Activated CD4-positive, alpha-beta memory T cell treated with anti-CD3 and anti-CD28 coated beads, Interleukin-2, amount 10 ng/mL, durations not matched to agents 7 days and 5 days (primary cell): ENCODE results near the gene TICRR. TPM values are rescaled to one million over a fixed set of nuclear protein-coding genes. Genes with fewer than 3 reads are reported as not detected.

ENCODE experiments used
- CTCF ChIA-PET: fragments of 350-600 bp; sonication (Branson Sonifier 250); formaldehyde crosslinking; loops from one replicate; lab custom pipeline; 2021; ENCODE audit warnings: antibody characterized with exemption, inconsistent platforms; lab: Charles Lee
- POLR2A ChIA-PET: fragments of 350-600 bp; sonication (Branson Sonifier 250); formaldehyde crosslinking; loops from one replicate; lab custom pipeline; 2021; ENCODE audit warnings: antibody characterized with exemption; lab: Charles Lee
- DNase-seq: peaks from one replicate; pipeline ENCODE4 v3.0.0-alpha.2; 2020
- H3K27ac Mint-ChIP-seq: one replicate; pipeline ENCODE4 v1.8.0; 2021; ENCODE audit warnings: mild to moderate bottlenecking, mixed read lengths
- H3K27me3 Mint-ChIP-seq: one replicate; pipeline ENCODE4 v1.8.0; 2021; ENCODE audit warnings: mixed read lengths
- H3K36me3 Mint-ChIP-seq: one replicate; pipeline ENCODE4 v1.8.0; 2021; ENCODE audit warnings: low read depth, mixed read lengths
- H3K4me1 Mint-ChIP-seq: one replicate; pipeline ENCODE4 v1.8.0; 2021; ENCODE audit warnings: mixed read lengths
- H3K4me3 Mint-ChIP-seq: one replicate; pipeline ENCODE4 v1.8.0; 2021; ENCODE audit warnings: mild to moderate bottlenecking, mixed read lengths
- H3K9me3 Mint-ChIP-seq: one replicate; pipeline ENCODE4 v1.8.0; 2021; ENCODE audit warnings: mixed read lengths
- total RNA-seq, 2 experiments: library from RNA; stranded (reverse); gene quantifications; one replicate each; pipeline ENCODE4 v1.2.3, GENCODE V29; 2021

The TICRR gene
- total RNA-seq, 2 experiments from 2014 or later: 18.2 to 18.5 TPM

GRCh38 chr15:89654847-89655805 lies 79.9 kb downstream of the TICRR start, which contains the start of gene KIF7:
TSS of gene KIF7 (minus strand) at chr15:89655467. CDS start at chr15:89652930, 2,537 bp downstream.
- H3K9me3 Mint-ChIP-seq: no peaks in the 10 kb centered on the region
- no peak within 1 kb of the TSS for H3K27ac Mint-ChIP-seq
- H3K4me1 Mint-ChIP-seq: peaks cover 14% of the 10 kb centered on the region
- ChIA-PET CTCF (no interaction called here), POLR2A (interaction anchor here (0.6 kb wide), 1 partner anchor 9 kb away, joined by 3 read pairs; no protein-coding TSS in a partner anchor)
- no peak for DNase-seq
- no peaks in the 10 kb centered on the region for H3K36me3 Mint-ChIP-seq
- H3K27me3 Mint-ChIP-seq: peaks cover 51% of the 10 kb centered on the region
- peak within 1 kb of the TSS; percentile 9 for H3K4me3 Mint-ChIP-seq

GRCh38 chr15:89656116-89656815 lies 81.0 kb downstream of the TICRR start:
- POLR2A ChIA-PET: no interaction called here
- Mint-ChIP-seq H3K27me3 (peaks cover 58% of the 10 kb centered on the region), H3K27ac (no peak overlapping the region), H3K4me1 (peaks cover 14% of the 10 kb centered on the region), H3K9me3 (no peaks in the 10 kb centered on the region), H3K36me3 (no peaks in the 10 kb centered on the region), H3K4me3 (no peak overlapping the region)
- DNase-seq: no peak
- CTCF ChIA-PET: interaction anchor here (2.4 kb wide), 1 partner anchor 10 kb away, joined by 5 read pairs; no protein-coding TSS in a partner anchor

GRCh38 chr15:89657686-89658200 lies 82.5 kb downstream of the TICRR start:
- Mint-ChIP-seq H3K9me3 (no peaks in the 10 kb centered on the region), H3K27me3 (peaks cover 63% of the 10 kb centered on the region), H3K36me3 (no peaks in the 10 kb centered on the region), H3K4me1 (peaks cover 14% of the 10 kb centered on the region), H3K27ac (no peak overlapping the region), H3K4me3 (no peak overlapping the region)
- DNase-seq: no peak
- POLR2A ChIA-PET: no interaction called here
- CTCF ChIA-PET: interaction anchor here (0.8 to 2.4 kb wide), 3 partner anchors 10 to 15 kb away, joined by 3 to 5 read pairs (median 3); no protein-coding TSS in a partner anchor

- H3K27me3 Mint-ChIP-seq: peaks cover 61% of the 10 kb centered on the region
- H3K4me3 Mint-ChIP-seq: no peak overlapping the region
- H3K9me3 Mint-ChIP-seq: no peaks in the 10 kb centered on the region
- CTCF ChIA-PET: interaction anchor here (0.6 to 1.5 kb wide), 3 partner anchors 12 to 207 kb away, joined by 3 read pairs; no protein-coding TSS in a partner anchor
- DNase-seq: no peak
- peaks cover 13% of the 10 kb centered on the region for H3K4me1 Mint-ChIP-seq
- no peak overlapping the region for H3K27ac Mint-ChIP-seq
- POLR2A ChIA-PET: no interaction called here
- H3K36me3 Mint-ChIP-seq: no peaks in the 10 kb centered on the region
Observed at GRCh38 chr15:89659295-89659694, 84.0 kb downstream of the TICRR start.

GRCh38 chr15:89660556-89660955 lies 85.3 kb downstream of the TICRR start:
- Mint-ChIP-seq H3K27ac (no peak overlapping the region), H3K4me1 (peaks cover 10% of the 10 kb centered on the region), H3K36me3 (no peaks in the 10 kb centered on the region), H3K9me3 (no peaks in the 10 kb centered on the region), H3K4me3 (no peak overlapping the region), H3K27me3 (peaks cover 61% of the 10 kb centered on the region)
- DNase-seq: no peak
- POLR2A ChIA-PET: no interaction called here
- CTCF ChIA-PET: interaction anchor here (2.0 kb wide), 1 partner anchor 13 kb away, joined by 9 read pairs; no protein-coding TSS in a partner anchor

GRCh38 chr15:89662893-89663626 lies 87.8 kb downstream of the TICRR start:
- H3K4me3 Mint-ChIP-seq: no peak overlapping the region
- no peak overlapping the region for H3K27ac Mint-ChIP-seq
- ChIA-PET CTCF (interaction anchor here (2.2 kb wide), 1 partner anchor 10 kb away, joined by 7 read pairs; no protein-coding TSS in a partner anchor), POLR2A (no interaction called here)
- H3K9me3 Mint-ChIP-seq: no peaks in the 10 kb centered on the region
- H3K36me3 Mint-ChIP-seq: no peaks in the 10 kb centered on the region
- DNase-seq: no peak
- H3K27me3 Mint-ChIP-seq: peaks cover 43% of the 10 kb centered on the region
- H3K4me1 Mint-ChIP-seq: peaks cover 4% of the 10 kb centered on the region

GRCh38 chr15:89664441-89665350 lies 89.4 kb downstream of the TICRR start:
- no peaks in the 10 kb centered on the region for H3K36me3 Mint-ChIP-seq
- ChIA-PET POLR2A (no interaction called here), CTCF (interaction anchor here (2.2 kb wide), 1 partner anchor 8 kb away, joined by 7 read pairs; no protein-coding TSS in a partner anchor)
- H3K4me1 Mint-ChIP-seq: peaks cover 4% of the 10 kb centered on the region
- H3K27me3 Mint-ChIP-seq: peaks cover 36% of the 10 kb centered on the region
- no peak for DNase-seq
- peak overlapping the region; percentile 40 for H3K4me3 Mint-ChIP-seq
- no peak overlapping the region for H3K27ac Mint-ChIP-seq
- H3K9me3 Mint-ChIP-seq: no peaks in the 10 kb centered on the region

- H3K9me3 Mint-ChIP-seq: no peaks in the 10 kb centered on the region
- no peaks in the 10 kb centered on the region for H3K36me3 Mint-ChIP-seq
- ChIA-PET POLR2A (no interaction called here), CTCF (no interaction called here)
- H3K4me3 Mint-ChIP-seq: peak overlapping the region; percentile 30
- peaks cover 32% of the 10 kb centered on the region for H3K27me3 Mint-ChIP-seq
- no peak overlapping the region for H3K27ac Mint-ChIP-seq
- DNase-seq: peak; percentile 34
- peaks cover 4% of the 10 kb centered on the region for H3K4me1 Mint-ChIP-seq
Observed at GRCh38 chr15:89665449-89666181, 90.3 kb downstream of the TICRR start.

GRCh38 chr15:89666184-89666857 lies 91.1 kb downstream of the TICRR start:
- Mint-ChIP-seq H3K27me3 (peaks cover 30% of the 10 kb centered on the region), H3K27ac (no peak overlapping the region), H3K4me3 (no peak overlapping the region), H3K36me3 (no peaks in the 10 kb centered on the region), H3K4me1 (peaks cover 4% of the 10 kb centered on the region), H3K9me3 (no peaks in the 10 kb centered on the region)
- ChIA-PET POLR2A (no interaction called here), CTCF (no interaction called here)
- no peak for DNase-seq

- DNase-seq: no peak
- H3K4me3 Mint-ChIP-seq: no peak overlapping the region
- no peak overlapping the region for H3K27ac Mint-ChIP-seq
- H3K27me3 Mint-ChIP-seq: peaks cover 27% of the 10 kb centered on the region
- ChIA-PET POLR2A (no interaction called here), CTCF (interaction anchor here (1.1 kb wide), 1 partner anchor 19 kb away, joined by 3 read pairs; no protein-coding TSS in a partner anchor)
- peaks cover 4% of the 10 kb centered on the region for H3K4me1 Mint-ChIP-seq
- H3K36me3 Mint-ChIP-seq: no peaks in the 10 kb centered on the region
- H3K9me3 Mint-ChIP-seq: no peaks in the 10 kb centered on the region
Observed at GRCh38 chr15:89666858-89667705, 91.8 kb downstream of the TICRR start.
